HG03039 (cell line): ENCODE results near the gene HDDC3.
A peak's percentile ranks its signal among the peaks of the same experiment; 100 is the strongest.

Source experiments
- ATAC-seq: cut with Tn5 transposase; IDR thresholded peaks from one replicate; pipeline ENCODE4 v1.9.1; 2021; ENCODE audit warnings: mild to moderate bottlenecking, moderate library complexity; ENCODE audit not compliant: unreplicated experiment

Gene HDDC3

GRCh38 chr15:90931828-90932659 lies at the start of gene HDDC3:
HDDC3 (minus strand) TSS chr15:90932549; CDS start chr15:90932540, 9 bp downstream.
- peak; percentile 40 for ATAC-seq

GRCh38 chr15:90982135-90982534 lies 49.8 kb upstream of the HDDC3 start:
- peak; percentile 30 for ATAC-seq

- ATAC-seq, result peak; percentile 59
Observed at GRCh38 chr15:90981681-90982080, 49.3 kb upstream of the HDDC3 start.

GRCh38 chr15:90979582-90979981 lies 47.2 kb upstream of the HDDC3 start:
- no peak for ATAC-seq

GRCh38 chr15:90974216-90974615 lies 41.9 kb upstream of the HDDC3 start:
- ATAC-seq, result no peak

- no peak for ATAC-seq
Observed at GRCh38 chr15:90972133-90972532, 39.8 kb upstream of the HDDC3 start.

GRCh38 chr15:90970274-90970673 lies 37.9 kb upstream of the HDDC3 start:
- no peak for ATAC-seq

GRCh38 chr15:90968434-90968833 lies 36.1 kb upstream of the HDDC3 start:
- ATAC-seq, result no peak

GRCh38 chr15:90967206-90967605 lies 34.9 kb upstream of the HDDC3 start:
- no peak for ATAC-seq

GRCh38 chr15:90966262-90966661 lies 33.9 kb upstream of the HDDC3 start:
- no peak for ATAC-seq

GRCh38 chr15:90962021-90962420 lies 29.7 kb upstream of the HDDC3 start:
- no peak for ATAC-seq

- ATAC-seq, result no peak
Observed at GRCh38 chr15:90960298-90961091, 28.1 kb upstream of the HDDC3 start.

GRCh38 chr15:90959894-90960293 lies 27.5 kb upstream of the HDDC3 start:
- no peak for ATAC-seq

GRCh38 chr15:90959028-90959595 lies 26.8 kb upstream of the HDDC3 start:
- no peak for ATAC-seq

GRCh38 chr15:90957791-90958190 lies 25.4 kb upstream of the HDDC3 start:
- no peak for ATAC-seq

GRCh38 chr15:90957031-90957790 lies 24.9 kb upstream of the HDDC3 start:
- no peak for ATAC-seq

GRCh38 chr15:90956274-90957030 lies 24.1 kb upstream of the HDDC3 start:
- ATAC-seq, result no peak

GRCh38 chr15:90955624-90956273 lies 23.4 kb upstream of the HDDC3 start:
- no peak for ATAC-seq

- ATAC-seq, result peak; percentile 88
Observed at GRCh38 chr15:90954712-90955623, 22.6 kb upstream of the HDDC3 start, which contains the start of gene RCCD1. RCCD1 (plus strand) TSS chr15:90954884; CDS start chr15:90956735, 1,851 bp downstream.
